Measurements from ENCODE around the gene GRAMD2B.
"Not testable (repeated sequence)": the region's sequence is repeated elsewhere in the genome, so short reads cannot be mapped to it uniquely, and the experiment has no call there.

GRAMD2B gene

GRCh38 chr5:126514558-126515141, 91.4 kb downstream of the GRAMD2B start:
- FAIRE-seq = no peak

- no peak for FAIRE-seq
Observed at GRCh38 chr5:126515337-126515736, 92.1 kb downstream of the GRAMD2B start.

- FAIRE-seq = no peak
Observed at GRCh38 chr5:126516133-126516532, 92.9 kb downstream of the GRAMD2B start.

DNA sequence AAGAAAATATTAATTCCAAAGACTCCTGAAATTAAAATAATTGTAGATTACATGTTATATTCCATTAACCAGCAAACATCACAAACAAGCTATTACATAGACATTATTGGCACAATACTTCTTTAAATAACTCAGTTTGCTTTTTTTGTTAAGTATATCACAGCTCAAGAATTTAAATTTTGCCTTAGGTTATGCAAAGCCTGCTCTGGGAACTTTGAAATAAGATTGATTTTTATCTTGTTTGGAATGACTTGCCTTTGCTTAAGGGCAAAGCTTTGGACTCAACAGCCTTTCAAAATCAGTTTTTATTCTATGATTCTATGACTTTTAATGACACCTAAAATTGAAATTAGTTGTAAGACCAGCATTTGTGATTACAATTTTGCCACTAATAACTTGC, 93.6 kb downstream of the GRAMD2B start:
- no peak for FAIRE-seq

DNA sequence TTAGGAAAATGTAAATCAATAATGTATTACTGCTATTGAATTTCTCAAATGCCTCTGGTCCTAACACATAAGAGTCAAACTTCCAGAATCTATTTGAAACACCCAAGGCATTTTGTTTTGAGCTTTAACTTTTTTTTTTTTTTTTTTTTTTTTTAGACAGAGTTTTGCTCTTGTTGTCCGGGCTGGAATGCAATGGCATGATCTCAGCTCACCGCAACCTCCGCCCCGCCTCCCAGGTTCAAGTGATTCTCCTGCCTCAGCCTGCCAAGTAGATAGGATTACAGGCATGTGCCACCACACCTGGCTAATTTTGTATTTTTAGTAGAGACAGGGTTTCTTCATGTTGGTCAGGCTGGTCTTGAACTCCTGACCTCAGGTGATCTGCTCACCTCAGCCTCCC, 96.0 kb downstream of the GRAMD2B start:
- FAIRE-seq = not testable (repeated sequence)

GRCh38 chr5:126519637-126520592, 96.7 kb downstream of the GRAMD2B start:
- FAIRE-seq = no peak

DNA sequence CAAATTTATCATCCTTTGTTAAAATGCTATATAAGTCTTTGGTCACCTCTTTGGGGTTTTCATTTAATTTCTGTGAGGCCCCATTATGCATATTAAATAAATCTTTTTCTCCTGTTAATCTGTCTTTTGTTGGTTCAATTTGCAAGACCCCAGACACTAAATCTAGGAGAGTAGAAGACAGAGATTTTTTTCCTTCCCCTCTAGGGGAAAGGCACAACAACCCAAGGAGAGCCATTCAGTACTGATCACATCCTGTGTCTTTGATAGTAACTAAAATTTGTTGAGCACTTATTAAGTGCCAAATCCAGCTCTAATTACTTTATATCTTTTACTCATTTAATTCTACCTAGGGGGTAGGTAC, 97.4 kb downstream of the GRAMD2B start:
- FAIRE-seq = no peak

- no peak for FAIRE-seq
Observed at GRCh38 chr5:126521130-126521529, 97.9 kb downstream of the GRAMD2B start.

DNA sequence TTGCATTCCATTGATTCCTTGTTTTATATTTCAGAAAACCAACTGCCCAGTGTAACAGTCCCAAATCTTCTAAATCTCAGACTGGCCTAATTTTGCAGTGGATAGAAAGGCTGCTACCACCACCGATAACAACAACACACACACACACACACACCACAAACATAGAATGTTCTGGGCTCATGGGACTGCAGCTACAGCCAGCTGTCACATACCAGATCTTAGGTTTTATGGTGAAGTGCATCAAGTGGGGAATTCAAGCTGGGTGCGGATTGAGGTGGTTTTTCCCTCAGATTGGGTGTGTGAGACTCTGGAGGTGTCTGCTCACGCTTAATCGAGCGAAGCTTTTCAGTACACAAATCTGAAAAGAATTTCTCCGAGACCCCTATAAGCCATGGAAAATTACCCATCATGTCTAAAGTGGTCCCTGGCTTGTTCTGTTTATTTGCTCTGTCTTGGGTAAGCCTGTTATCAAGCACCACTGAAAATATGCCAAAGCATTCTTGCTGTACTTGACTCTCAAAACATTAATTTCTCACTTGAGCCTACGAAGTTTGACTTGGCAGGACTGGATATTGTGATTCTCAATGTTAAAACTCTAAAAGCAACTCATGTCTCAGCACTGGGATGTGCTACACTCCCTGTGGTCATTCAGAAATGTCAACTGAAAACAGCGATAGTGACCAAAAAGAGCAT, 100.8 kb downstream of the GRAMD2B start:
- FAIRE-seq = no peak

DNA sequence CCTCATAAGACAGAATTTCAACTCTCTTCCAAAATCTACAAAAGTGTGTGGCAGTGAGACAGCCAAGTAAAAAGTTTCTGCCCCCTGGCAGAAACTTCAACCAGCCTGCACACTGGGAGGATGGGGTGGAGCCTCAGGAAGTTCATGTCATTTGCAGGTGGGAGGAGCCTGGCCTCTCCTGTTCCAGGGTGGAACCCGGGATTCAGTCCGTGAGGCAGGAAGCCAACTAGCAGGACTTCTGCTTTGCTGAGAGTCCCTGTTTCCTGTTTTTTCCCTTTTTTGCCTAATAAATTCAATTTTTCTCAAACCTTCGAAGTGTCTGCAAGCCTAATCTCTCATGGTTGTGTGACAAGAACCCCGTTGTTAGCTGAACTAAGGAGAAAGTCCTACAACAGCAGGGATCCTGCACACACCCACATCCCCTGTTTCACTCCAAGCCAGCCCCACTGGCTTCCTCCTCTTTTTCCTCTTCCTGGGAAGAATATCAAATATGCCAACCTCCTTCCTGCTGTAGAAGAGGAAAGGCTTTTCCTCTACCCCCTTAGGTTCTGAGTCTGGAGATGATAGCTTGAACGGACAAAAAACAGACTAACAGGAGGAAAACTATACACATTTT, 102.5 kb downstream of the GRAMD2B start:
- FAIRE-seq = no peak

GRCh38 chr5:126526493-126526892, 103.3 kb downstream of the GRAMD2B start:
- FAIRE-seq = no peak

- no peak for FAIRE-seq
Observed at GRCh38 chr5:126527158-126527557, 103.9 kb downstream of the GRAMD2B start.

GRCh38 chr5:126527892-126528291, 104.7 kb downstream of the GRAMD2B start:
- no peak for FAIRE-seq

- FAIRE-seq = no peak
Observed at GRCh38 chr5:126531543-126532120, 108.4 kb downstream of the GRAMD2B start.

DNA sequence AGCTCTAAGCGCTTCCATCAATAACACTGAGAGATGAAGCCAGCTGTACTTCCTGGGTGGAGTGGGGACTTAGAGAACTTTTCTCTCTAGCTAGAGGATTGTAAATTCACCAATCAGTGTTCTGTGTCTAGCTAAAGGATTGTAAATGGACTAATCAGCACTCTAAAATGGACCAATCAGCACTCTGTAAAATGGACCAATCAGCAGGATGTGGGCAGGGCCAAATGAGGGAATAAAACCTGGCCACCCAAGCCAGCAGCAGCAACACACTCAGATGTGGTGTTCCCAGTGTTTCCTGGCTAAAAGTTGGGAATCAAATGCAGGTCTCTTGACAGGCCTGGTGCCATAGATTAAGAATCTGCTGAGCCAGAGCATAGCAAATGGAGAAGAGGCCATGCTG, 111.3 kb downstream of the GRAMD2B start:
- FAIRE-seq = no peak

DNA sequence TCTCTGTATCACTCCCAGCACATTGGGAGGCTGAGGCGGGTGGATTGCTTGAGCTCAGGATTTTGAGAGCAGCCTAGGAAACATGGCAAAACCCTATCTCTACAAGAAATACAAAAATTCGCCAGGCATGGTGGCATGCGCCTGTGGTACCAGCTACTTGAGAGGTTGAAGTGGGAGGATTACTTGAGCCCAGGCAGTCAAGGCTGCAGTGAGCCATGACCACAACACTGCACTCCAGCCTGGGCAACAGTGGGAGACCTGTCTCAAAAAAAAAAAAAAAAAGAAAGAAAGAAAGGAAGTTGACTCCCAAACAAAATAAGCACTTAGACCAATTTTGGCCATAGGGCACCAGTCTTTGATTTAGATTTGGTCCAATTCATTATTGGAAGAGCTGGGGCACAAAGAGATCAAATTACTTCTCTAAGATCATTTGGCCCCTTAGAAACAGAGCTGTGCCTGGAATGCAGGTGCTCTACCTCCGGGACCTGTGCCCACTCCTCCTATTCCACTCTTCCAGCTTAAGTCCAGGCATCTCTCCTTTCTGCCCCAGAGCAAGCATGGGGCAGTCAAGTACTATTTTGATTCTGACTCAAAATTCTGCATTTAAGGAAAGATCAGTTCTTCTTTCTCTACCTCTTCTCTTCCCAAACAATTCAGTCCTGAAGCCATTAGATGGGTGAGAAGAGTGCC, 112.8 kb downstream of the GRAMD2B start:
- FAIRE-seq = no peak

GRCh38 chr5:126536874-126537273, 113.7 kb downstream of the GRAMD2B start:
- FAIRE-seq = no peak

DNA sequence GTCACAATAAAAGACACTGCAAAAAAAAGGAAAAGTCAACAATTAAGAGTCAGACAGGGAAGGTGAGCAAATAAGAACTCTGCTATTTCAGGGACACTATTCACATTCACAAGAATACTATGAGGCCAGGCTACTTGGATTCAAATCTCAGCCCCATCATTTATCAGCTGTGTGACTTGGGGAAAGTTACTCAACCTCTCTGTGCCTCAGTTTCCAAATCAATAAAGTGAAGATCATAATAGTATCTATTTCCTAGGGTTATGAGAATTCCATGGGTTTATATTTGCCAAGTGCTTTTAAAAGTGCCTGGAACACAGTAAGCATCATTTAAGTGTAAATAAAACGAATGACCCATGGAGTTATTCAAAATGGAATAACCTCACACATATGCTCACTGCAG, 115.4 kb downstream of the GRAMD2B start:
- FAIRE-seq = no peak

DNA sequence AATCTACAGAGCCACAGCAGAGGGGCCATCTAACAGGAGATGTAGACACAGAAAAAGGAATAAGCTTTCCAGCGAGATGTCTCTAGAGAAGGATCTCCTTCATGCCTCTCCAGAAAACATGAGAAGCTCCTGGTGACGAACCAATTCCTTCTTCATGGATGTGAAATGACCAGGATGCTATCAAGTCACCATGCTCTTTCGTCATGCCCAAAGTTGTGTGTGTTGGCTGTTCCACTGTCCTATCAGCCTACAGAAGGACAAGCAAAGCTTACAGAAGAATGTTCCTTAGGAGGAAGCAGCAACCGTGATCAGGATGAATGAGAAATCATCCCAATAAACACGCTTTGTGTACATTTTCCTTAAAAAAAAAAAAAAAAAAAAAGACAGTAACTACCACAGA, 117.4 kb downstream of the GRAMD2B start:
- FAIRE-seq = no peak

DNA sequence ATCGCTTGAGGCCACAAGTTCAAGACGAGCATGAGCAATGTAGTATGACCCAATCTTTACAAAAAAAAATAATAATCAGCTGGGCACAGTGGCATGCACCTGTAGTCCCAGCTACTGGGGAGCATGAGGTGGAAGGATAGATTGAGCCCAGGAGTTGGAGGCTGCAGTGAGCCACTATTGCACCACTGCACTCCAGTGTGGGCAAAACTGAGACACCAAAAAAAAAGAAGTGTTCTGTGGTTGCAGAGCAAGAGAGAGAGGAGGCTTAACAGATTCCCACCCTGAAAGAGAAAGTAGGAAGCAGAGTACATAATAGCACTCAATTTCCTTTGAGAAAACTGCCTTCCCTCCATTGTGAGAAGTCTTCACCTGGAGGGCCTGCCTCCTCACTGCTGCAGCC, 119.2 kb downstream of the GRAMD2B start:
- FAIRE-seq = no peak

DNA sequence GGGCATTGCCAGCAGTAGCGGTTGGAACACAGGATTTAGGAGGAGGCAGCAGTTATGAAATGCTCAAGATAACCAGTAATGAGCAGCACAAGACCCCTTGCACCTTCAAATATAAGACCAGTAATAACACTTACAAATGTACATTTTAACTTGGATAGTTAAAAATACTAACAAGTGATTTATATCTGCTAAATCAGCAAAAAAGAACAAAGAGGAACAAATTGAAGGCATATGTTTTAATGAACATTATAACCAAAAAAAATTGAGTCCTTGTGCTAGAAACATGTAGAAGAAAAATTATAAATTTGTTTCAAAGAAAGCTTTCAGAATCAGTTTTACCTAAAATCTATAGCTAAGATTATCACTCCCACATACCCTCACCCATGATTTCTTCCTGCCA, 119.8 kb downstream of the GRAMD2B start:
- FAIRE-seq = no peak

- no peak for FAIRE-seq
Observed at GRCh38 chr5:126543660-126544059, 120.5 kb downstream of the GRAMD2B start.

Measured in A204.1 (cell line).